IMR-90 (cell line): ENCODE measurements around the gene SLC46A1. TPM values are rescaled to one million over a fixed set of nuclear protein-coding genes. Genes with fewer than 3 reads are reported as not detected.

Source experiments
- ATAC-seq: fragments of 200-7000 bp; cut with Tn5 transposase; 2 replicates; pipeline ENCODE4 v1.9.1; 2020; ENCODE audit warnings: low read depth, mild to moderate bottlenecking, moderate library complexity
- BruUV-seq: library from RNA; stranded (reverse); fragments of 400-500 nt; replicated peaks from 2 replicates; lab custom pipeline; 2021; lab: Mats Ljungman, UMichigan
- CTCF ChIA-PET: fragments of 300-600 bp; formaldehyde crosslinking; extraction: SDS; loops from one replicate; lab custom pipeline; 2021; ENCODE audit warnings: antibody characterized with exemption; lab: Yijun Ruan, JAX
- POLR2A ChIA-PET: fragments of 300-600 bp; sonication (Branson Sonifier 250); formaldehyde crosslinking; loops from one replicate; lab custom pipeline; 2022; ENCODE audit warnings: antibody characterized with exemption; ENCODE audit not compliant: unreplicated experiment; lab: Charles Lee
- DNase-seq: peaks from one replicate; pipeline ENCODE4 v3.0.0; 2013
- H2AFZ ChIP-seq: replicated peaks from 2 replicates; pipeline ENCODE3; 2013; ENCODE audit warnings: low read length, mild to moderate bottlenecking; ENCODE audit not compliant: poor library complexity
- H2AK5ac ChIP-seq: 2 replicates; pipeline ENCODE4 v1.6.1; 2013; ENCODE audit warnings: low read depth, low read length, inconsistent platforms
- H2AK9ac ChIP-seq: replicated peaks from 2 replicates; pipeline ENCODE3; 2013; ENCODE audit warnings: mild to moderate bottlenecking, low read depth, low read length, moderate library complexity; ENCODE audit not compliant: poor library complexity
- H2BK120ac ChIP-seq: 2 replicates; pipeline ENCODE4 v1.6.1; 2013; ENCODE audit warnings: low read depth, low read length, inconsistent platforms
- H2BK15ac ChIP-seq: 3 replicates; pipeline ENCODE4 v1.6.1; 2013; ENCODE audit warnings: low read depth, low read length, inconsistent platforms
- H2BK20ac ChIP-seq: 2 replicates; pipeline ENCODE4 v1.6.1; 2013; ENCODE audit warnings: low read depth, mild to moderate bottlenecking, inconsistent platforms, low read length, moderate library complexity
- H2BK5ac ChIP-seq: 2 replicates; pipeline ENCODE4 v1.6.1; 2013; ENCODE audit warnings: mild to moderate bottlenecking, low read depth, low read length, inconsistent platforms; ENCODE audit not compliant: poor library complexity, severe bottlenecking
- H3K14ac ChIP-seq: replicated peaks from 2 replicates; pipeline ENCODE4 v1.6.1; 2013; ENCODE audit warnings: low read depth, low read length, inconsistent platforms
- H3K18ac ChIP-seq: 2 replicates; pipeline ENCODE4 v1.6.1; 2013; ENCODE audit warnings: low read depth, low read length, control low read depth
- H3K23ac ChIP-seq: 2 replicates; pipeline ENCODE4 v1.6.1; 2013; ENCODE audit warnings: low read depth, low read length, inconsistent platforms
- H3K27ac ChIP-seq: 2 replicates; pipeline ENCODE4 v1.5.1; 2013; ENCODE audit warnings: mild to moderate bottlenecking, control low read depth, low read length; ENCODE audit not compliant: insufficient read depth
- H3K27me3 ChIP-seq: 2 replicates; pipeline ENCODE4 v1.6.1; 2013; ENCODE audit warnings: low read length; ENCODE audit not compliant: control insufficient read depth, insufficient read depth
- H3K36me3 ChIP-seq: 2 replicates; pipeline ENCODE4 v1.6.1; 2013; ENCODE audit warnings: low read length, mixed read lengths; ENCODE audit not compliant: control insufficient read depth, insufficient read depth
- H3K4ac ChIP-seq: 2 replicates; pipeline ENCODE4 v1.6.1; 2013; ENCODE audit warnings: low read depth, low read length, inconsistent platforms
- H3K4me1 ChIP-seq: 2 replicates; pipeline ENCODE4 v1.6.1; 2013; ENCODE audit warnings: low read length, mixed read lengths; ENCODE audit not compliant: control insufficient read depth, insufficient read depth
- H3K4me2 ChIP-seq: 2 replicates; pipeline ENCODE4 v1.6.1; 2013; ENCODE audit warnings: low read depth, mild to moderate bottlenecking, control low read depth, low read length, moderate library complexity
- H3K4me3 ChIP-seq: 2 replicates; pipeline ENCODE4 v1.5.1; 2013; ENCODE audit warnings: low read depth, mild to moderate bottlenecking, control low read depth, low read length, moderate library complexity; ENCODE audit not compliant: insufficient read depth
- H3K56ac ChIP-seq: 2 replicates; pipeline ENCODE4 v1.6.1; 2013; ENCODE audit warnings: low read length, inconsistent platforms; ENCODE audit not compliant: insufficient read depth; ENCODE audit errors: extremely low read depth
- H3K79me1 ChIP-seq, 2 experiments: 2 replicates each; pipeline ENCODE4 v1.6.1; 2013; ENCODE audit warnings: low read length in 2 of 2, inconsistent platforms in 1 of 2, low read depth in 1 of 2
- H3K9ac ChIP-seq: 2 replicates; pipeline ENCODE4 v1.6.1; 2013; ENCODE audit warnings: low read depth, low read length, control low read depth
- H3K9me1 ChIP-seq: 2 replicates; pipeline ENCODE4 v1.6.1; 2013; ENCODE audit warnings: low read length, inconsistent platforms; ENCODE audit not compliant: insufficient read depth
- H3K9me3 ChIP-seq: 2 replicates; pipeline ENCODE4 v1.6.1; 2013; ENCODE audit warnings: low read length; ENCODE audit not compliant: control insufficient read depth, insufficient read depth
- H4K20me1 ChIP-seq: 2 replicates; pipeline ENCODE4 v1.6.1; 2013; ENCODE audit warnings: low read length, inconsistent platforms; ENCODE audit not compliant: insufficient read depth
- H4K5ac ChIP-seq: 2 replicates; pipeline ENCODE4 v1.6.1; 2013; ENCODE audit warnings: mild to moderate bottlenecking, low read depth, low read length, control low read depth
- H4K8ac ChIP-seq, 2 experiments: 2 replicates each; pipeline ENCODE4 v1.6.1; 2013; ENCODE audit warnings: low read depth in 2 of 2, low read length in 2 of 2, control low read depth in 1 of 2, inconsistent platforms in 1 of 2
- H4K91ac ChIP-seq: 2 replicates; pipeline ENCODE4 v1.6.1; 2013; ENCODE audit warnings: low read depth, low read length, inconsistent platforms; ENCODE audit not compliant: insufficient read depth
- BHLHE40 ChIP-seq: fragments of 150-350 bp; IDR thresholded peaks from 2 replicates; pipeline ENCODE4 v1.6.1; 2016; ENCODE audit warnings: mild to moderate bottlenecking, low read depth, low read length
- CEBPB ChIP-seq: IDR thresholded peaks from 2 replicates; pipeline ENCODE4 v1.6.1; 2012; ENCODE audit warnings: low read depth, low read length, improper control_type of control experiment
- CHD1 ChIP-seq: IDR thresholded peaks from 2 replicates; pipeline ENCODE4 v1.6.1; 2012; ENCODE audit warnings: low read depth, low read length, improper control_type of control experiment
- FOS ChIP-seq: fragments of 150-350 bp; IDR thresholded peaks from 2 replicates; pipeline ENCODE4 v1.6.1; 2016; ENCODE audit warnings: low read depth, low read length
- MAZ ChIP-seq: IDR thresholded peaks from 2 replicates; pipeline ENCODE4 v1.6.1; 2012; ENCODE audit warnings: low read depth, mild to moderate bottlenecking, low read length, improper control_type of control experiment, moderate library complexity, borderline replicate concordance
- NFE2L2 ChIP-seq: fragments of 150-350 bp; IDR thresholded peaks from 2 replicates; pipeline ENCODE4 v1.6.1; 2016; ENCODE audit warnings: low read depth, mild to moderate bottlenecking, low read length
- POLR2A ChIP-seq: IDR thresholded peaks from 2 replicates; pipeline ENCODE4 v1.6.1; 2012; ENCODE audit warnings: mild to moderate bottlenecking, low read depth, low read length
- RCOR1 ChIP-seq: IDR thresholded peaks from 2 replicates; pipeline ENCODE4 v1.6.1; 2012; ENCODE audit warnings: mild to moderate bottlenecking, low read length, improper control_type of control experiment; ENCODE audit not compliant: insufficient replicate concordance
- RFX5 ChIP-seq: IDR thresholded peaks from 2 replicates; pipeline ENCODE4 v1.8.0; 2012; ENCODE audit warnings: low read depth, mild to moderate bottlenecking, low read length, moderate library complexity
- SMC3 ChIP-seq: fragments of 150-350 bp; IDR thresholded peaks from 2 replicates; pipeline ENCODE4 v1.6.1; 2016; ENCODE audit warnings: low read depth, mild to moderate bottlenecking, antibody characterized with exemption, low read length, moderate library complexity
- WGBS, 2 experiments: methylation state at CpG; one replicate each; pipeline versions ENCODE4 v1.1.5 to v1.1.7; 2013; ENCODE audit warnings: missing lambda C conversion rate in 2 of 2; ENCODE audit not compliant: insufficient read length in 1 of 2; ENCODE audit errors: extremely low coverage in 2 of 2; 5-methylcytosine and 5-hydroxymethylcytosine counted together
- dilution Hi-C: fragments of 300-500 bp; cut with HindIII; formaldehyde crosslinking; loops from one replicate; pipeline ENCODE4 v1.14.3; 2018; ENCODE audit warnings: low sequenced_read_pairs; ENCODE audit not compliant: unreplicated experiment
- in situ Hi-C: fragments of 300-500 bp; cut with MboI; formaldehyde crosslinking; loops from 3 replicates; pipeline ENCODE4 v1.14.3; 2019; ENCODE audit warnings: low sequenced_read_pairs, inconsistent platforms, mixed read lengths
- intact Hi-C: fragments of 100-400 bp; cut with micrococcal nuclease; formaldehyde crosslinking; loops from 2 replicates; pipeline ENCODE4 v1.10.0; 2022
- polyA plus RNA-seq, 3 experiments: library from polyadenylated mRNA; depleted of rRNA; stranded (reverse); fragments of >200 nt; gene quantifications; 2 replicates each; pipeline ENCODE4 v1.2.3, GENCODE V29; 2012; ENCODE audit warnings: low replicate concordance in 1 of 3
- total RNA-seq: library from RNA; depleted of rRNA; stranded (reverse); fragments of >200 nt; gene quantifications from 2 replicates; pipeline ENCODE4 v1.2.3, GENCODE V29; 2012
- TF ChIP-seq, protein P1 (sequence below): fragments of 150-350 bp; IDR thresholded peaks from 2 replicates; pipeline ENCODE4 v1.6.1; 2017; ENCODE audit warnings: mild to moderate bottlenecking, antibody characterized with exemption, low read length, low read depth
- TF ChIP-seq, protein P2 (sequence below): fragments of 150-350 bp; IDR thresholded peaks from 2 replicates; pipeline ENCODE4 v1.6.1; 2016; ENCODE audit warnings: low read depth, mild to moderate bottlenecking, low read length, moderate library complexity, borderline replicate concordance
- TF ChIP-seq, protein P3 (sequence below): conservative IDR thresholded peaks from 2 replicates; pipeline ENCODE4 v1.5.1; 2012; ENCODE audit warnings: mild to moderate bottlenecking, low read depth, low read length, improper control_type of control experiment

The SLC46A1 gene
- total and polyA plus RNA-seq, 2 of the 4 experiments (the other 2 are of a cell fraction), result 2.7 to 3.9 TPM

DNA sequence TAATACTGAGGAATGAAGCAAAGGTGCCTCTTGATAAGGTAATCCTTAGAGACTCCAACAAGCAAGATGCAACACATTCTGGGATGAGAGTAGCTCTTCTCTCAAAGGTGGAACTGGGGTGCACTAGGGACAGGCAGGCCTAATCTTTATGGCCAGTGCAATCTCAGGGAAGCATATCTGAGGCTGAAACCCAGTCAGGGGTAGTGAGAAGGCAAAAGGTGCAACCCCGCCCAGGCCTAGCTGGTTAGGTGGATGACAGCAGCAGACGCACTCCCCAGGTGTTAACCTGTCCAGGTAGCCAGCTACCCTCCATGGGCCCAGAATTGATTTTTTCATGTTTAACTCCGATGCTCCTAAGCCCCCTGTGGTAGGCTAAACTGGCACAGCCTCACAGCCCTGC lies 9.9 kb upstream of the SLC46A1 start:
- no peak overlapping the region for H3K4me2 ChIP-seq
- ATAC-seq, result no peak
- H2AFZ ChIP-seq, result no peak overlapping the region
- BruUV-seq, result no TSS peak
- no peak overlapping the region for H3K18ac ChIP-seq
- no peaks in the 10 kb centered on the region for H3K79me1 ChIP-seq
- no peak overlapping the region for H4K5ac ChIP-seq
- H2AK5ac ChIP-seq, result no peak overlapping the region
- no peak overlapping the region for H3K14ac ChIP-seq
- H3K4me3 ChIP-seq, result no peak overlapping the region
- H3K9me3 ChIP-seq, result no peaks in the 10 kb centered on the region
- intact Hi-C loops, result loop anchor here (2.0 kb wide), 1 partner anchor 67 kb away; no protein-coding TSS in a partner anchor
- WGBS, 2 experiments, result 63% methylated on average over 2 of the region's 3 CpGs; no CpG with 5 or more reads in 1 of the 2 experiments
- H3K23ac ChIP-seq, result no peak overlapping the region
- no peak overlapping the region for H4K8ac ChIP-seq
- dilution Hi-C loops, result no loop called here
- no peak overlapping the region for H3K56ac ChIP-seq
- no peaks in the 10 kb centered on the region for H3K4me1 ChIP-seq
- H2BK20ac ChIP-seq, result no peak overlapping the region
- no peaks in the 10 kb centered on the region for H4K20me1 ChIP-seq
- no peaks in the 10 kb centered on the region for H3K9me1 ChIP-seq
- H3K36me3 ChIP-seq, result no peaks in the 10 kb centered on the region
- no peak overlapping the region for H3K9ac ChIP-seq
- in situ Hi-C loops, result no loop called here
- H3K27me3 ChIP-seq, result peaks cover 32% of the 10 kb centered on the region
- H2BK5ac ChIP-seq, result no peak overlapping the region
- TF ChIP-seq, protein P1, sequence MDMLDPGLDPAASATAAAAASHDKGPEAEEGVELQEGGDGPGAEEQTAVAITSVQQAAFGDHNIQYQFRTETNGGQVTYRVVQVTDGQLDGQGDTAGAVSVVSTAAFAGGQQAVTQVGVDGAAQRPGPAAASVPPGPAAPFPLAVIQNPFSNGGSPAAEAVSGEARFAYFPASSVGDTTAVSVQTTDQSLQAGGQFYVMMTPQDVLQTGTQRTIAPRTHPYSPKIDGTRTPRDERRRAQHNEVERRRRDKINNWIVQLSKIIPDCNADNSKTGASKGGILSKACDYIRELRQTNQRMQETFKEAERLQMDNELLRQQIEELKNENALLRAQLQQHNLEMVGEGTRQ, result no peak
- no peak for TF ChIP-seq CEBPB
- no peak for TF ChIP-seq CHD1
- no peak for TF ChIP-seq MAZ
- no peak for TF ChIP-seq POLR2A
- TF ChIP-seq RFX5, result no peak
- no peak for TF ChIP-seq SMC3
- TF ChIP-seq NFE2L2, result no peak
- TF ChIP-seq, protein P2, sequence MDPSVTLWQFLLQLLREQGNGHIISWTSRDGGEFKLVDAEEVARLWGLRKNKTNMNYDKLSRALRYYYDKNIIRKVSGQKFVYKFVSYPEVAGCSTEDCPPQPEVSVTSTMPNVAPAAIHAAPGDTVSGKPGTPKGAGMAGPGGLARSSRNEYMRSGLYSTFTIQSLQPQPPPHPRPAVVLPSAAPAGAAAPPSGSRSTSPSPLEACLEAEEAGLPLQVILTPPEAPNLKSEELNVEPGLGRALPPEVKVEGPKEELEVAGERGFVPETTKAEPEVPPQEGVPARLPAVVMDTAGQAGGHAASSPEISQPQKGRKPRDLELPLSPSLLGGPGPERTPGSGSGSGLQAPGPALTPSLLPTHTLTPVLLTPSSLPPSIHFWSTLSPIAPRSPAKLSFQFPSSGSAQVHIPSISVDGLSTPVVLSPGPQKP, result no peak
- no peak for TF ChIP-seq RCOR1
- TF ChIP-seq, protein P3, sequence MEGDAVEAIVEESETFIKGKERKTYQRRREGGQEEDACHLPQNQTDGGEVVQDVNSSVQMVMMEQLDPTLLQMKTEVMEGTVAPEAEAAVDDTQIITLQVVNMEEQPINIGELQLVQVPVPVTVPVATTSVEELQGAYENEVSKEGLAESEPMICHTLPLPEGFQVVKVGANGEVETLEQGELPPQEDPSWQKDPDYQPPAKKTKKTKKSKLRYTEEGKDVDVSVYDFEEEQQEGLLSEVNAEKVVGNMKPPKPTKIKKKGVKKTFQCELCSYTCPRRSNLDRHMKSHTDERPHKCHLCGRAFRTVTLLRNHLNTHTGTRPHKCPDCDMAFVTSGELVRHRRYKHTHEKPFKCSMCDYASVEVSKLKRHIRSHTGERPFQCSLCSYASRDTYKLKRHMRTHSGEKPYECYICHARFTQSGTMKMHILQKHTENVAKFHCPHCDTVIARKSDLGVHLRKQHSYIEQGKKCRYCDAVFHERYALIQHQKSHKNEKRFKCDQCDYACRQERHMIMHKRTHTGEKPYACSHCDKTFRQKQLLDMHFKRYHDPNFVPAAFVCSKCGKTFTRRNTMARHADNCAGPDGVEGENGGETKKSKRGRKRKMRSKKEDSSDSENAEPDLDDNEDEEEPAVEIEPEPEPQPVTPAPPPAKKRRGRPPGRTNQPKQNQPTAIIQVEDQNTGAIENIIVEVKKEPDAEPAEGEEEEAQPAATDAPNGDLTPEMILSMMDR, result no peak
- TF ChIP-seq BHLHE40, result no peak
- TF ChIP-seq FOS, result no peak
- CTCF ChIA-PET, result interaction anchor here (0.9 to 1.3 kb wide), 4 partner anchors 9 to 69 kb away, joined by 3 to 4 read pairs (median 4); partner anchors contain the start of gene SLC46A1
- H4K91ac ChIP-seq, result no peak overlapping the region
- H2BK15ac ChIP-seq, result no peak overlapping the region
- H3K4ac ChIP-seq, result no peak overlapping the region
- H3K27ac ChIP-seq, result no peak overlapping the region
- no peak for DNase-seq
- H2AK9ac ChIP-seq, result no peak overlapping the region
- POLR2A ChIA-PET, result no interaction called here
- no peak overlapping the region for H2BK120ac ChIP-seq
